ENCODE results near the gene SYT12. TPM values are rescaled to one million over a fixed set of nuclear protein-coding genes. Genes with fewer than 3 reads are reported as not detected.

SYT12 gene
- total and polyA plus RNA-seq, 2 of the 13 experiments (the other 11 are each of a cell fraction or from before 2014, with no cell fraction given) = 0.01 to 0.02 TPM

GRCh38 chr11:67014343-67014742, 8.6 kb upstream of the SYT12 start:
- Histone ChIP-seq H3K9me3 (ENCODE audit: low read length) (no peaks in the 10 kb centered on the region), H3K4me2 (ENCODE audit: low read depth, low read length) (no peak overlapping the region), H3K4me3 (replicated peaks in 1 of 3; ENCODE audit: insufficient read depth in 1 of 3, low read depth in 2 of 3, low read length in 3 of 3) (no peak overlapping the region), H3K27me3 (ENCODE audit: control insufficient read depth in 1 of 2, insufficient read depth in 2 of 2, low read length in 2 of 2) (peaks cover 4 to 5% of the 10 kb centered on the region in 2 experiments; a peak in 3 of 5 replicates), H3K9ac (ENCODE audit: insufficient read depth, low read depth, low read length) (no peak overlapping the region), H3K36me3 (replicated peaks in 1 of 2; ENCODE audit: control insufficient read depth in 1 of 2, insufficient read depth in 2 of 2, low read length in 2 of 2) (no peaks in the 10 kb centered on the region), H3K79me2 (ENCODE audit: insufficient read depth, low read length) (no peaks in the 10 kb centered on the region), H3K4me1 (ENCODE audit: insufficient read depth, low read length) (peaks cover 15% of the 10 kb centered on the region), H4K20me1 (ENCODE audit: insufficient read depth, low read length) (no peaks in the 10 kb centered on the region), H2AFZ (ENCODE audit: low read length) (no peak overlapping the region), H3K27ac (ENCODE audit: extremely low read length, insufficient read depth, low read length) (no peak overlapping the region)
- no peak for ATAC-seq
- FAIRE-seq = no peak
- TF ChIP-seq GATAD2A (CRISPR knock-in tag; IDR thresholded peaks at IDR 0.05) = no peak
- no peak for TF ChIP-seq ZMYM2 (CRISPR knock-in tag; IDR thresholded peaks at IDR 0.05)
- TF ChIP-seq REL (CRISPR knock-in tag; conservative IDR thresholded peaks at IDR 0.05) = no peak
- no peak for TF ChIP-seq SSRP1 (CRISPR knock-in tag; IDR thresholded peaks at IDR 0.05)
- TF ChIP-seq SP1 (IDR thresholded peaks at IDR 0.05) = no peak
- no peak for TF ChIP-seq SP1 (CRISPR knock-in tag; IDR thresholded peaks at IDR 0.05)
- TF ChIP-seq ZNF598 (CRISPR knock-in tag; IDR thresholded peaks at IDR 0.05; ENCODE audit: borderline replicate concordance) = no peak
- TF ChIP-seq PITX1 (CRISPR knock-in tag; IDR thresholded peaks at IDR 0.05) = no peak
- TF ChIP-seq ZBTB20 (CRISPR knock-in tag; IDR thresholded peaks at IDR 0.05; ENCODE audit: borderline replicate concordance, low read depth) = no peak
- TF ChIP-seq MTF2 (CRISPR knock-in tag; IDR thresholded peaks at IDR 0.05; ENCODE audit: borderline replicate concordance) = no peak
- TF ChIP-seq ZNF484 (CRISPR knock-in tag; IDR thresholded peaks at IDR 0.05; ENCODE audit: borderline replicate concordance, low read depth) = no peak
- no peak for TF ChIP-seq MEIS1 (CRISPR knock-in tag; IDR thresholded peaks at IDR 0.05; ENCODE audit: borderline replicate concordance)
- TF ChIP-seq CSRNP1 (CRISPR knock-in tag; IDR thresholded peaks at IDR 0.05) = no peak
- no peak for TF ChIP-seq ZNF496 (CRISPR knock-in tag; IDR thresholded peaks at IDR 0.05; ENCODE audit: insufficient replicate concordance)
- TF ChIP-seq WIZ (CRISPR knock-in tag; IDR thresholded peaks at IDR 0.05) = no peak
- no peak for TF ChIP-seq PRDM10 (CRISPR knock-in tag; IDR thresholded peaks at IDR 0.05; ENCODE audit: low read depth)
- no peak for TF ChIP-seq TOE1 (CRISPR knock-in tag; IDR thresholded peaks at IDR 0.05)
- TF ChIP-seq SIX4 (CRISPR knock-in tag; IDR thresholded peaks at IDR 0.05) = no peak
- no peak for TF ChIP-seq MTA3 (CRISPR knock-in tag; IDR thresholded peaks at IDR 0.05)
- TF ChIP-seq SMAD9 (CRISPR knock-in tag; IDR thresholded peaks at IDR 0.05) = no peak
- no peak for TF ChIP-seq NAIF1 (CRISPR knock-in tag; IDR thresholded peaks at IDR 0.05; ENCODE audit: borderline replicate concordance)
- in situ Hi-C loops (cut with HindIII; ENCODE audit: extremely low pct_ligation_motif_present, low pct_unique_long_range_greater_than_20kb) = no loop called here
- ChIA-PET CTCF (ENCODE audit: low intra/inter-chr PET ratio, low total read pairs) (no interaction called here), POLR2A (no interaction called here)
- BruUV-seq (replicated peaks) = no TSS peak
- WGBS (ENCODE audit: low lambda C conversion rate) = 62% methylated on average over 5 of the region's 7 CpGs
- intact Hi-C loops (cut with micrococcal nuclease; ENCODE audit: unreplicated experiment) = no loop called here
- no peak for DNase-seq (ENCODE audit: low spot score)

All from HepG2 (cell line).